ENCODE data around the gene DOK3.

The DOK3 gene

GRCh38 chr5:177474846-177475562 lies 34.6 kb downstream of the DOK3 start:
- no peak for TF ChIP-seq CTCF (conservative IDR thresholded peaks at IDR 0.05; ENCODE audit: low read depth, low read length)
- no peak overlapping the region for H3K4me3 ChIP-seq (ENCODE audit: low read length)
- no peak for DNase-seq (ENCODE audit: low read depth)

- no peak for TF ChIP-seq CTCF (conservative IDR thresholded peaks at IDR 0.05; ENCODE audit: low read depth, low read length)
- no peak overlapping the region for H3K4me3 ChIP-seq (ENCODE audit: low read length)
- DNase-seq (ENCODE audit: low read depth), result no peak
Observed at GRCh38 chr5:177474002-177474476, 35.6 kb downstream of the DOK3 start.

GRCh38 chr5:177473443-177474001 lies 36.1 kb downstream of the DOK3 start, which contains the start of gene DBN1:
TSS of gene DBN1 (minus strand) at chr5:177473634. CDS start at chr5:177473521, 113 bp downstream.
- DNase-seq (ENCODE audit: low read depth), result no peak
- peak within 1 kb of the TSS; percentile 85 for H3K4me3 ChIP-seq (ENCODE audit: low read length)
- no peak for TF ChIP-seq CTCF (conservative IDR thresholded peaks at IDR 0.05; ENCODE audit: low read depth, low read length)

- DNase-seq (ENCODE audit: low read depth), result no peak
- H3K4me3 ChIP-seq (ENCODE audit: low read length), result peak overlapping the region; percentile 85
- TF ChIP-seq CTCF (conservative IDR thresholded peaks at IDR 0.05; ENCODE audit: low read depth, low read length), result no peak
Observed at GRCh38 chr5:177472460-177473442, 36.9 kb downstream of the DOK3 start.

- H3K4me3 ChIP-seq (ENCODE audit: low read length), result peak overlapping the region; percentile 85
- DNase-seq (ENCODE audit: low read depth), result no peak
- TF ChIP-seq CTCF (conservative IDR thresholded peaks at IDR 0.05; ENCODE audit: low read depth, low read length), result no peak
Observed at GRCh38 chr5:177471610-177472356, 37.8 kb downstream of the DOK3 start.

- TF ChIP-seq CTCF (conservative IDR thresholded peaks at IDR 0.05; ENCODE audit: low read depth, low read length), result no peak
- DNase-seq (ENCODE audit: low read depth), result no peak
- peak overlapping the region; percentile 85 for H3K4me3 ChIP-seq (ENCODE audit: low read length)
Observed at GRCh38 chr5:177470759-177471536, 38.7 kb downstream of the DOK3 start.
